Activated gamma-delta T cell treated with anti-CD3 and anti-CD28 coated beads, Interleukin-2, amount 50 U/mL, for 16 hours (primary cell): ENCODE data around the gene ADAMTS14.

Experiments used
- DNase-seq: peaks from one replicate; pipeline ENCODE4 v3.0.0-alpha.2; 2020; ENCODE audit warnings: low read depth

Gene ADAMTS14

GRCh38 chr10:70676511-70676910 lies 4.2 kb downstream of the ADAMTS14 start:
- DNase-seq: no peak

GRCh38 chr10:70677016-70677415 lies 4.7 kb downstream of the ADAMTS14 start:
- DNase-seq: no peak

- no peak for DNase-seq
These were observed 5.4 kb downstream of the ADAMTS14 start for GRCh38 chr10:70677620-70678249.

- DNase-seq: no peak
These were observed 5.9 kb downstream of the ADAMTS14 start for GRCh38 chr10:70678250-70678635.

GRCh38 chr10:70678757-70679489 lies 6.6 kb downstream of the ADAMTS14 start:
- DNase-seq: no peak

GRCh38 chr10:70679498-70679897 lies 7.2 kb downstream of the ADAMTS14 start:
- DNase-seq: no peak

GRCh38 chr10:70680899-70681730 lies 8.8 kb downstream of the ADAMTS14 start:
- DNase-seq: no peak

- DNase-seq: no peak
These were observed 9.4 kb downstream of the ADAMTS14 start for GRCh38 chr10:70681731-70682005.

- no peak for DNase-seq
These were observed 10.8 kb downstream of the ADAMTS14 start for GRCh38 chr10:70682920-70683600.

- DNase-seq: no peak
These were observed 11.3 kb downstream of the ADAMTS14 start for GRCh38 chr10:70683601-70683934.

GRCh38 chr10:70683940-70684339 lies 11.6 kb downstream of the ADAMTS14 start:
- DNase-seq: no peak

- DNase-seq: no peak
These were observed 12.1 kb downstream of the ADAMTS14 start for GRCh38 chr10:70684374-70684773.

- DNase-seq: no peak
These were observed 12.6 kb downstream of the ADAMTS14 start for GRCh38 chr10:70684839-70685454.

GRCh38 chr10:70685455-70685911 lies 13.2 kb downstream of the ADAMTS14 start:
- no peak for DNase-seq

- DNase-seq: no peak
These were observed 16.5 kb downstream of the ADAMTS14 start for GRCh38 chr10:70688828-70689227.

GRCh38 chr10:70689661-70690060 lies 17.4 kb downstream of the ADAMTS14 start:
- no peak for DNase-seq

- DNase-seq: no peak
These were observed 18.3 kb downstream of the ADAMTS14 start for GRCh38 chr10:70690589-70690988.

- no peak for DNase-seq
These were observed 19.3 kb downstream of the ADAMTS14 start for GRCh38 chr10:70691611-70692010.

GRCh38 chr10:70692043-70692603 lies 19.8 kb downstream of the ADAMTS14 start:
- DNase-seq: no peak

GRCh38 chr10:70693619-70694335 lies 21.5 kb downstream of the ADAMTS14 start:
- no peak for DNase-seq
